GM19372 (cell line): Measurements from ENCODE around the gene BIK.
A peak's percentile ranks its signal among the peaks of the same experiment; 100 is the strongest.

ENCODE experiments used
- ATAC-seq: cut with Tn5 transposase; IDR thresholded peaks from one replicate; pipeline ENCODE4 v1.9.1; 2021; ENCODE audit warnings: mild to moderate bottlenecking, low read depth, moderate library complexity; ENCODE audit not compliant: unreplicated experiment

The BIK gene

GRCh38 chr22:43110444-43110926 lies at the start of gene BIK:
BIK (plus strand) TSS chr22:43110750; CDS start chr22:43124023, 13,273 bp downstream.
- no peak for ATAC-seq

GRCh38 chr22:43066134-43066533 lies 44.4 kb upstream of the BIK start:
- no peak for ATAC-seq

- no peak for ATAC-seq
These were observed 43.6 kb upstream of the BIK start for GRCh38 chr22:43066844-43067385.

DNA sequence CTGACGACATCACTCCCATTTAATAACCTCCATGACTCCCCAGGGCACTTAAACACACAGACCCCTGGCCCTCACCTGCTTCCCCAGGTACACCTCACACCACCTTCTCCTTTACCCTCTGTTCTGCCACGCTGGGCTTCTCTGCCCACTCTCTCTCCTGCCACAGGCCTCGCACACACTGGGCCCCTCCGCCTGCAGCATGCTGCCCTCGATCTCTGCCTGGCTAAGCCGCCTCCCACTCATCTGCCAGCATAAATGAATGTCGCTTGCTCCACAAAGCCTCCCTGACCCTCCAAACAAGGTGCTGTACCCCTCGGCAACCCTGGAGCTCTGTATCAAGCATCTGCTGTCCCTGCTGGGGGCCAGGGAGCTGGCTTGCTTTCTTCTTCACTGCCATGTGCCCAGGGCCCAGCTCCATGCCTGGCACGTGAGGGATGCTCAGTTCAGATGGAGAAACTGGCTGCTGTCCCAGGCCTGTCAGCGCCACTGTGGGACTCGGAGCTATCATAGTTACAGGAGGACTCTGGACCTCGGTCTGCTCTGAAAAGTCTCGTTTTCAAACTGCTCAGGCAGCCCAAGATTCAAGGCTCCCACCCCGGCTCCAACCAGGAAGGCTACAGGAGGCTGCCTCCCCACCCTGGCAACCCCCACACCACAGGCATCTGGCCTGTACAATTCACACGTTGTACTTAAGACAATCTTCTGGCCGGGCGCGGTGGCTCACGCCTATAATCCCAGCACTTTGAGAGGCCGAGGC lies 33.3 kb upstream of the BIK start:
- ATAC-seq, result no peak

- no peak for ATAC-seq
These were observed 32.0 kb upstream of the BIK start for GRCh38 chr22:43078522-43078921.

- ATAC-seq, result no peak
These were observed 30.8 kb upstream of the BIK start for GRCh38 chr22:43079742-43080141.

DNA sequence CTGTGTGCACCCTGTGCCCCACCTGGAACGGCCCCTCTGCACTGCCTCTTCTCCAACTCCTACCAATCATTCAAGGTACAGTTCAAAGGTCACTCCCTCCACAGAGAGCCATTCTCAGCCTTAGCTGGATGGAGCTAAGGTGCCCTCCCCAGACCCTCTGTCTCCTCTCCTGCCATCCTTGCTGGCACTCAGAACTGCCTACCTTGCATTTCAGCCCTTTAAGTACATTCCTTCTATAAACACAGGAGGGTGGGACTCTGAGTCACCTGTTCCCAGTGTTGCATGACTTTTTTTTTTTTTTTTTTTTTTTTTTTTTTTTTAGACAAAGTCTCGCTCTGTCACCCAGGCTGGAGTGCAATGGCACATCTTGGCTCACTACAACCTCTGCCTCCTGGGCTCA lies 29.9 kb upstream of the BIK start:
- ATAC-seq, result no peak

DNA sequence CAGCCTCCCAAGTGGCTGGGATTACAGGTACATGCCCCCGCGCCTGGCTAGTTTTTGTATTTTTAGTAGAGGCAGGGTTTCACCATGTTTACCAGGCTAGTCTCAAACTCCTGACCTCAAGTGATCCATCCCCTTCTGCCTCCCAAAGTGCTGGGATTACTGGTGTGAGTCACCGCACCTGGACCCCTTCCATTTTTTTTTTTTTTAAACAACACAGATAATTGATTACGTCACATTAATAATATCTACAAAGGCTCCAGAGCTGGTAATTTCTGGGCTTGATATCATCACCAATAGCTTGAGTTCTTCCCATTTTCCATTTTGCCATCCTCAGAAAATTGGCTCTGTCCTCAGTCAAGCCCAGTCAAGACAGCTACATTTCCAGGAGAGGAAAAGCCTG lies 28.6 kb upstream of the BIK start:
- ATAC-seq, result no peak

GRCh38 chr22:43085658-43086606 lies 24.6 kb upstream of the BIK start:
- ATAC-seq, result no peak

- ATAC-seq, result no peak
These were observed 21.9 kb upstream of the BIK start for GRCh38 chr22:43088627-43088983.

- peak; percentile 82 for ATAC-seq
These were observed 21.4 kb upstream of the BIK start, which contains the start of gene TTLL1 for GRCh38 chr22:43088984-43089717. TTLL1 (minus strand) TSS chr22:43089391; CDS start chr22:43075586, 13,805 bp downstream.

DNA sequence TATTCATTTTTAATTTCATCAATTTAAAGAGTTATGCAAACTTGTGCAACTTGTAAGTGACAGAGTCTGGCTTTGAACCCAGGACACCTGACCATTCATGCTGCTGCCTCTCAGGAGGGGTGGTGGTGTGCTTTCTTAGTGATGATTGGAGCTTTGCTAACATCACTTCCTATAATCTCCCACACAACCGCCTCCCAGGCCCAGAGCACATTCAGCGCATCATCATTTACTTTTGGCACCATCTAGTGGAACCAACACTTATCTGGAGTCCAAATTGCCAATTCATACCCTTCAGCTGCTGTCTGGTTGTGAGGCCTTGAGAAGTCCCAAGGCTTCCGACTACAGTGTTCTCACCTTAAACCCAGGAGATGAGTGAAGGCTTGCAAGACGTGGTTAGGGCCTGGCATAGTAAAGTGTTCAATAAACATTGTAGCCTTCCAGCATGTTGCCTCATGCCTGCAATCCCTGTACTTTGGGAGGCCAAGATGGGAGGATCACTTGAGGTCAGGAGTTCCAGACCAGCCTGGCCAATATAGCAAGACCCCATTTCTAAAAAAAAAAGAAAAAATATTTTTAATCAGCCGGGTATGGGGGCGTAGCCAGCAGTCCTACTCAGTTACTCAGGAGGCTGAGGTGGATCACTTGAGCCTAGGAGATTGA lies 20.3 kb upstream of the BIK start:
- no peak for ATAC-seq

GRCh38 chr22:43092085-43092484 lies 18.5 kb upstream of the BIK start:
- no peak for ATAC-seq

- no peak for ATAC-seq
These were observed 16.5 kb upstream of the BIK start for GRCh38 chr22:43094085-43094484.

GRCh38 chr22:43094551-43094950 lies 16.0 kb upstream of the BIK start:
- ATAC-seq, result no peak

DNA sequence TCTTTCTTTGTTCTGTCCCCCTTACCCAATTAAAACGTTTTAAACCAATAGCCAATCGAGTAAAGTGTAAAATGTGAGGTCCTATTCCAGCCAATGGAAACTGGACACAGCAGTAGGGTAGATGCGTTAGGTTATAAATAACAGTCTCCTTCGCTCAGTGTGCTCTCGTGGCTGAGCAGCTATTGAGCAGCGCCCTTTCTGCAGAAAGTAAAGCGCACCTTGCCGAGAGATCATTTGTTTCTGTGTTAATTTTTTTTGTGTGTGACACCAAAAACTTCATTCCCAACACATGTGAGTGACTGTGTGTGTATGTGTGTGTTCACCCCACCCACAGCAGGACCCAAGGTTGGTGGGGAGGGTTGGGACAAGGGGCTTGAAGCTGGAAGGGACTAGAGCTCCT lies 14.1 kb upstream of the BIK start:
- no peak for ATAC-seq

GRCh38 chr22:43098356-43098755 lies 12.2 kb upstream of the BIK start:
- no peak for ATAC-seq

GRCh38 chr22:43099095-43099494 lies 11.5 kb upstream of the BIK start:
- ATAC-seq, result no peak

DNA sequence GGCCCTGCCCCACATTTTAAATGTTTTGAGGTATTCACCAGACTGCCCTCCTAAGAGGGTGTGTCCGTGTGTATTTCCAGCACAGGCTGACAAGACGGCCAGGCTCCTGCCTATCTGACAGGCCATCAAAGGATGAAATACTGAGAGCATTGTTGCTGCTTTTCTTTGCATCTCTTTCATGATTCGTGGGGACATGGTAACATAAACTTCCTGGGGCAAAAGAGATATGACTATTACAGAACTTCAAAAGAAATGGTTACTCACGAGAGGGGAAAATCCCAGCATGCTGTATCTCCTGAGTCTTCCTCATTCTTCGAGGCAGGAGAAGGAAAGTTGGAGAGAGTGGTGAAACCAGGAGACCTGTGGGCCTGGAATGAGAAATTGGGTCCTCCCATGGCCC lies 10.3 kb upstream of the BIK start:
- no peak for ATAC-seq

- ATAC-seq, result no peak
These were observed 9.2 kb upstream of the BIK start for GRCh38 chr22:43101306-43101705.
